Erythroblast (primary cell): ENCODE results near the gene FANCB.

Source experiments
- GATA1 ChIP-seq: IDR thresholded peaks from 2 replicates; pipeline ENCODE4 v1.6.1; 2011; ENCODE audit warnings: low read depth, mild to moderate bottlenecking, control low read depth, low read length, moderate library complexity
- POLR2A ChIP-seq: IDR thresholded peaks from 2 replicates; pipeline ENCODE4 v1.6.1; 2011; ENCODE audit warnings: mild to moderate bottlenecking, low read length

GRCh38 chrX:14843666-14844065 lies 29.2 kb downstream of the FANCB start:
- TF ChIP-seq POLR2A (no peak), GATA1 (no peak)
